HG02970 (cell line): ENCODE data around the gene PSD4.

Experiments used
- ATAC-seq: cut with Tn5 transposase; IDR thresholded peaks from one replicate; pipeline ENCODE4 v1.9.1; 2021; ENCODE audit warnings: mild to moderate bottlenecking, moderate library complexity, moderate number of reproducible peaks; ENCODE audit not compliant: unreplicated experiment, low FRiP score

The PSD4 gene

DNA sequence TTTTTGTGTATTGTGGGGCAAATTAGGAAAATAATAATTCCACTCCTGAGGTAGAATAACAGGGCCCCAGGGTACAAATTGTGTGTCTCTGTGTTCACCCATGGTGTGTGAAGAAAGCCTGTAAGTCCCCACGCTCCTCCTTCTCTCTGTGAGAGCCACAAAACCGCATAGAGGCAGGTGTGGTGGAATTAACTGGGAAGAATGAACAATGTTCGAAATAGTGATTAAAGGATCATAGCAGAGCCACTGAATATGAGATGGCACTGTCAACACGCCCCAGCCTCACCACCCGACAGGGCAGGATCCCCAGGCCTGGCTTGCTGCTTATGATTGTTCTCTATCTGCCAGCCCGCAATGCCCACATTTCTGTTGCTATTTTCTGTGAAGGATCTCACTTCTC is 32.3 kb upstream of the PSD4 start:
- ATAC-seq, result no peak

DNA sequence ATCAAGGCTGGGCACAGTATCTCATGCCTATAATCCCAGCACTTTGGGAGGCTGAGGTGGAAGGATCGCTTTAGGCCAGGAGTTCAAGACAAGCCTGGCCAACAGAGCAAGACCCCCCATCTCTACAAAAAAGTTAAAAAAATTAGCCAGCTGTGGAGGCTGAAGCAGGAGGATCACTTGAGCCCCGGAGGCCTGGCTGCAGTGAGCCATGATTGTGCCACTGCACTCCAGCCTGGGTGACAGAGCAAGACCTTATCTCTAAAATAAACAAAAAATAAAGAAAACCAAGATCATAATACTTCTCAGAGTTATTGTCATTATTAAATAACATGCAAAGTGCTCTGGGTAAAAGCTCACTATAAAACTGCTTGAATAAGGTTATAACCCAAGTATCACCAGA is 31.5 kb upstream of the PSD4 start:
- ATAC-seq, result no peak

DNA sequence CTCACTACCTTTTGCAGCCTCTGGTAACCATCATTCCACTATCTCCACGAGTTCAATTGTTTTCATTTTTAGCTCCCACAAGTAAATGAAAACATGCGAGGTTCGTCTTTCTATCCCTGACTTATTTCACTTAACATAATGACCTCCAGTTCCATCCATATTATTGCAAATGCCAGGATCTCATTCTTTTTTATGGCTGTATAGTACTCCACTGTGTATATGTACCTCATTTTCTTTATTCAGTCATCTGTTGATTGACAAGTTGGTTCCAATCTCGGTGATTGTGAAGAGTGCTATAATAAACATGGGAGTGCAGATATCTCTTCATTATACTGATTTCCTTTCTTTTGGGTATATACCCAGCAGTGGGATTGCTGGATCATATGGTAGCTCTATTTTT is 29.5 kb upstream of the PSD4 start:
- ATAC-seq, result no peak

DNA sequence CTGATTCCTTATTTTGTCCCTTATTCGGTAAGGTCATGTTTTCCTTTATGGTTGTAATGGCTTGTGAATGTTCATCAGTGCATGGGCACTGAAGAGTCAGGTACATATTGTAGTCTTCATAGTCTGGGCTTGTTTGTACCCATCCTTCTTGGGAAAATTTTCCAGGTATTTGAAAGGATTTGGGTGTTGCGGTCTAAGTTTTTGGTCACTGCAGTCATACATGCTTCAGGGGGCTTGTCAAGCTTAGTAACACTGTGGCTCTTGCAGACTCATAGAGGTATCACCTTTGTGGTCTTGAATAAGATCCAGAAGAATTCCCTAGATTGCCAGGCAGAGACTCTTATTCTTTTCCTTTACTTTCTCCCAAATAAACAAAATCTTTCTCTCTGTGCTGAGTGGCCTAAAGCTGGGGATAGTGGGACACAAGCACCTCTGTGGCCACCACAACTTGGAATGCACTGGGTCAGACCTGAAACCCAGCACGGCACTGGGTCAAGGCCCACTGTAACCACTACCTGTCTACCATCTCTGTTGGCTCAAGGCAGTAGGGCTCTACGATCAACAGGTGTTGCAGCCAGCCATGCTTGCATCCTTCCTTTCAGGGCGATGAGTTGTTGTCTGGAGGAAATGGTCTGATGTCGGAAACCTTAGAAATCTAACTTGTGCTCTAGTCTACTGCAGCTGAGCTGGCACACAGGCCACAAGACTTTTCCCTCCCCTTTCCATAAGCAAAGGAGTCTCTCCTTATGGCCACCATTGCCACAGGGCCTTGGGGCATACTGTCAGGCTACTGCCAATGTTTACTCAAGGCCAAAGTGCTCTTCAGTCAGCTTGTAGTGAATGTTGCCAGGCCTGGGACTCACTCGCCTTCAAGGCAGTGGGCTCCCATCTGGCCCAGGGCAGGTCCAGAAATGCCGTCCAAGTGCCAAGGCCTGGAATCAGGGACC is 24.9 kb upstream of the PSD4 start:
- no peak for ATAC-seq

DNA sequence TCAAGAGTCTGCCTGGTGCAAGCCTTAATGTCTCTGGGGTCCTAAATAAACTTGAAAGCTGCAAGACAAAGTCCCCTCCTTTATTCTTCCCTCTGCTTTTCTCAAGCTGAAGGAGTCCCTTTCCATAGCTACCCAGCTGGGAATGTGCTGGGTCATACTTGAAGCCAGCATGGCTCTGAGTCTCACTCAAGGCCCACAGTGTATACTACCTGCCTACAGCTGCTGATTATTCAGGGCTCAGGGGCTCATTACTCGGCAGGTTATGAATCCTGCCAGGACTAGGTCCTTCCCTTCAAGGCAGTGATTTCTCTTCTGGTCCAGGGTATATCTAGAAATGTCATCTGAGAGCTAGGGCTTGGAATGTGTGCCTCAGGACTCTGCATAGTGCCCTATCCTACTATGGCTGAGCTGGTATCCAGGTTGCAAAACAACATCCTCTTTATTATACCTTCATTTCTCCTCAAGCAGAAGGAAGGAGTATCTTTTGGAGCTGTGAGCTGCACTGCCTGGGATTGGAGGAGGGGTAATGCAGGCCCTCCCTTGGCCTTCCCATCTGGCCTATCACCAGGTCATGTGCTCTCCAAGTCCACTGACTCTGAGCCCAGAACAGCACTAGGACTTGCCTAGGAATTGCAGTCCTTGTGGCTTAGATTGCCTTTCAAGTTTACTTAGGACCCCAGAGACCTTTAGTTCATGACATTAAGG is 24.1 kb upstream of the PSD4 start:
- ATAC-seq, result no peak

DNA sequence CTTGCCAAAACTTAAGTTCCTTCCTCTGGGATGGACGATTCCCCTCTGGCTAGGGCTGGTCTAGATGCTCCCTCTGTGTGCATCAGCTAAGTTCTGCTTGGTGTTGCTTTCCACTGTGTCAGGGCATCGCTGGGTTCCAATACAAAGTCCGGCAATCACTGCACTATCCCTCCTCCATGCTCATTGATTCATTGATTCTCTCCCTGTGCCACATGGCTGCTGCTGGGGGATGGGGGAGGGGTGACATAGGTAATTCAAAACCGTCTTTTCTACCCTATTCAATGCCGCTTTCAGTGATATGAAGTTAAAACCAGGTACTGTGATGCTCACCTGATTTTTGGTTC is 23.5 kb upstream of the PSD4 start:
- ATAC-seq, result no peak

DNA sequence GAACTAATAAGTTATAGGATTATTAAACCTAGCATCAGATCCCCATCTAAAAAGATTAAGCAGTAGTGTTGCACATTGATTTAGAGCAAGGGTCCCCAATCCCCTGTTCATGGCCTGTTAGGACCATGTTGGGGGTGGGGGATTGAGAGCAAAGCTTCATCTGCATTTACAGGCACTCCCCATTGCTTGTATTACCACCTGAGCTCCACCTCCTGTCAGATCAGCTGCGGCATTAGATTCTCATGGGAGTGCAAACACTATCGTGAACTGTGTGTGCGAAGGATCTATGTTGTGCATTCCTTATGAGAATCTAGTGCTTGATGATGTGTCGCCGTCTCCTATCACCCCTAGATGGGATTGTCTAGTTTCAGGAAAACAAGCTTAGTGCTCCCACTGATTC is 18.4 kb upstream of the PSD4 start:
- no peak for ATAC-seq

DNA sequence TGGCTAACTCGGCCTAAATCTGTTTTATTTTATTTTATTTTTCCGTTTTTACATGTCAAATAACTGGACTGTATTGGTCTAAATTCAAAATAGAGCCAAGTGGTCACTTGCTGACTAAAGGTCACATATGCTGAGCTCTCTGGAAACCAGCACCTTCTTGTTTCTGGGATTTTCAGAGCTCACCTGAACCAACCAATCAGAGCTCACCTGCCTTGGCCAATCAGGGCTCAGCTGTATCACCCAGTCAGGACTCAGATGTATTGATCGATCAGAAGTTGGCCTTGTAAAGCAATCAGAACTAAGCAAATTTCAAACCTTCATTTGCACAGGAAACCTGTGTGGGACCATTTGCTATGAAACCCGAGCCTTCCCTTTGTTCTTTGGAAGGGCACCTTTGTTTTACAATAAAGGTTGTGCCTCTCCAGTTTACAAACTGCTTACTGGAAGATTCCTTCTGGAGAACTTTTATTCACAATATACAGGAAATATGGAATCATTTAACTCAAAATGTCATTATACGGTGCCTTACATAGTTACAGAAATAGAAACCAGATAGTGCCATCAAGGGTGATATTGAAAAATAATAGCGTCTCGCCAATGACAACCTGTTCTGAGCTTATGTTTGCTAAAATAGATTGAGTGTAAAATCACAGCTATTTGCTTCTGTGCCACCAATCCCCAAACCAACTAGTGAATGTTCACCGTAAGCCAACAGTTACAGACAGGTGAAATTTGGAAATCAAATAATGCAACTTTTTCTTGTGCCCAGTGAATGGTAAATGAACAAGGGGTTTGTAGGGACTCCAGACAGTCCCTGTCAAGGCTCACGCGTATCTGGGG is 17.3 kb upstream of the PSD4 start:
- ATAC-seq, result no peak

DNA sequence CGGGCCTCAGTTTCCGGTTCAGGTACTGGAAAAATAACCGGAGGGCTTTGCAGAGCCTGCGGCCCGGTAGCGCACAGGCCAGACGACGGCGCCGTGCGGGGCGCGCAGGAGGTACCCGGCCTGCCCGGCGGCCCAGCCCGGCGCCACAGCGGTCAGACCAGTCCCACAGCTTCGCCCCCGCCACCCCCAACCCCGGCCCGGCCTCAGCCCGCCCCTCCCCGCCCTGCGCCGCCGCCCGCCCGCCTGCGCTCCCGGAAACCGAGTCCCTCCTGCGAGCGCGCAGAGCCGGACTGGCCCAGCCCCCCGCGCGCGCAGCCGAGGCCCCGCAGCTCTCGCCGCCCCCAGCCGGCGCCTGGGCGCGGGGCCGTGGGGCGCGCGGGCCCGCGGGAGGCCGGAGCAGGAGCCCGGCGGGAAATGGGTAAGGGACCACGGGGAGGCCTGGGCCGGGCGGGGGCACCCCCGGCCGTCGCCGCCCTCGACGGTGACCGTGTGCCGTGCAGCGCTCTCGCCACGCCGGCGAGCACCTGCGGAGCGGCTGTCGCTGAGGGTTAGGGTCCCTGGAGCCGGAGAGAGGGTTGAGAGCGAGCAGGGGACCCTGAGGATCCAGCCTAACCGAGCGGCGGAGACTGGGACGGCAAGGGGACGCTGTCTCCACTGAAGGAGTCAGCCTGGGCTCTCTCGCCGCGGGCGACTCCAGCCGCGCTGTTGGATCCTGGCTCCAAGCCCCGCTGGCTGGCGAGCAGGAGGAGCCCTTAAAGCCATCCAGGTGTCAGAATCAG is 16.5 kb upstream of the PSD4 start:
- no peak for ATAC-seq

DNA sequence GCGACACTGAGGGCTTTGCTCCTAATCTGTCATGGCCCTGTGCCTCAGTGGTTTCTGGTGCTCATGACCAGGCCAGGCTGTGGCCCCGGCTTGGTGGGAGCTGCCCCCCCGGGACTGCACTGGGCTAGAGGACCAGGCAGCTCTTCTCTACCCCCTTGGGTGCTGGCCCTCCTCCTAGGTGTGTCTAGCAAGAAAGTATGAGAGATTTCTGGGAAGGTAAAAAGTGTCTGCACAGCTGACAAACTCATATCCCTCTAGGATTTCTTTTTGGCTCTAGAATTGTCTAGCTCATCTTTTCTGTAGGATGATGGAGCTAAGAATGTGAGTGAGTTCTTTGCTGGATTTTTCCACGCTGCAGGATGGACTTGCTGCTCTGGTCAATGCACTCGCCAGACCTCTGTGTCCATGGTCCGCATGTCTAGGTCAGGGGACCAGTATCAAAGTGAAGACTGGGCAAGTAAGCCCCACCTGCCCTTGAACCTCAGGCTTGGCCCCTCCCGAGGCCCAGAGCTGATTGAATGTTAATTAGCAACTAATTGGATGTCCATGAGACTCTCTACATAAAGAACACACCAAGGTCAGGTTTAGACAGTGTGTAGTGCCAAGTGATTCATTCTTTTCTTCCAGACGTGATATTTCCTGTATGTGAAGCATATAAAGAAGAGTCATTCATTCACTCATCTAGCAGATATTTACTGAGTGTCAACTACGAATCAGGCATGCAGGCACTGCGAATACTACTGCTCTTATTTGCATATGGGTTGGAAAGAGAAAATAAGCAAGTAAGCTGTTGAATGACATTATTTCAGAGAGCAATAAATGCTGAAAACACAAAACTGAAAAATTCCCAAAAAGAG is 15.6 kb upstream of the PSD4 start:
- ATAC-seq, result no peak

DNA sequence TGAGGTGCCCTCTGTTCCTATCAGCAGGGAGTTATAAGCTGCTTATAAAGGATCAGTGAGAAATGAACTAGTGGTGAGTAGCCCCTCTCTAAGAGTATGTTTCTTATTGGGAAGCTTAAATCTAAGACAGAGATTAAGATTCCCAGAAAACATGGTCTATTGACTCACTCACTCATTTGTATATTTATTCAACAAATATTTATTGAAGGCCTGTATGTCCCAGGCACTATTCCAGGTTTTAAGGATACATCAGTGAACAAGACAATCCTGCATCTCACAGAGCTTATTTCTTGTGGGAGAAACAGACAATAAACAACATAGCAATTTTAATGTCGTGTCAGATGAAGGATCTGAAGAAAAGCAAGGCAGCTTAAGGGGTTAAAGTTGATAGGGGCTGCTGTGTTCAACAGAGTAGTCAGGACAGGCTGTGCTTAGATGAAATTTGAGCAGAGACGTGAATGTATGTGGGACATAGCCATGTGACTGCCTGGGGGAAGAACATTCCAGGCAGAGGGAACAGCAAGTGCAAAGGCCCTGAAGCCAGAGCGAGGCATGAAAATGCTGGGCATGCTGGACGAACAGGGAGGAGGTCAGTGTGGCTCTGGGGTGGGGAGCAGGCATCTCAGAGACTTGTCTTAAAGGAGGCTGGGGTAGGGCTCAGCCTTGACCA is 14.8 kb upstream of the PSD4 start:
- ATAC-seq, result no peak

DNA sequence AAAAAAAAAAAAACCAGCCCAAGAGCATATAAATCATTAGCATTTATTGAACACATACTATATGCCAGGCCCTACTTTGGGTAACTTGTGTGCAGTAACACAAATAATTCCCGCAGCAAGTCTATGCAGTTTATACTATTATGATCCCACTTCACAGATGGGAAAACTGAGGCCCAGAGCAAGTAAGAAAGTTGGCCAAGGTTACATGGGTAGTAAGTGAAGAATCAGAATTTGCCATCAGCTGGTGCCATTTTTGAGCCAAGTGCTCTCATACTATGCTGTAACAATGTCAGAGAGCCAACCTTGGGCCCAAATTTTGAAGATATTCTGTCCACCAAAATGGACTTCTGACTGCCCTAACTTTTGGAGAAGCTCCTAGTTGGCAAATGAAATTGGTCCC is 13.5 kb upstream of the PSD4 start:
- ATAC-seq, result no peak

DNA sequence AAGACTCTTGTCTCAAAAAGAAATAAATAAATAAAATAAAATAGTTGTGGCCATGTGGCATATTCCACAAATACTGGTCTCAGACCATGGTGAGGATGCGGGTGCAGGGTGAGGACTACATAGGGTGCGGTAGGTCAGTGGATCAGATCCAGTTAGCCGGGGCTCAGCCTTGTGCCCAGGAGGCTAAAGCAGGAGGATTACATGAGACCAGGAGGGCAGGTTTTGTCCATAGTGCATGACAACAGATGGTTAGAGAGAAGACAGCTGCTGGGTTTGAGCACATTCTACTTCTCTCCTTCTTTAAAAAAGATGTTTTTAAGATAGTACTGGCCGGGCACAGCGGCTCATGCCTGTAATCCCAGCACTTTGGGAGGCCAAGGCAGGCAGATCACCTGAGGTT is 12.8 kb upstream of the PSD4 start:
- ATAC-seq, result no peak

DNA sequence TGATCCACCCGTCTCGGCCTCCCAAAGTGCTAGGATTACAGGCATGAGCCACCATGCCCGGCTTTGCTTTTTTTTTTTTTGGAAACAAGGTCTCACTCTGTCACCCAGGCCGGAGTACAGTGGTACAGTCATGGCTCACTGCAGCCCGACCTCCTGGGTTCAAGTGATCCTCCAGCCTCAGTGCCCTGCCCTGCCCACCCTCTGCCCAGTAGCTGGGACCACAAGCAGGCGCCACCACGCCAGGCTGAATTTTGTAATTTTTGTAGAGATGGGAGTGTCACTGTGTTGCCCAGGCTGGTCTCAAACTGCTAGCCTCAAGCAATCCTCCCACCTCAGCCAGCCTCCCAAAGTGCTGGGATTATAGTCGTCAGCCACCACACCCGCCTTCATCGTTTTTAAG is 11.6 kb upstream of the PSD4 start:
- no peak for ATAC-seq

DNA sequence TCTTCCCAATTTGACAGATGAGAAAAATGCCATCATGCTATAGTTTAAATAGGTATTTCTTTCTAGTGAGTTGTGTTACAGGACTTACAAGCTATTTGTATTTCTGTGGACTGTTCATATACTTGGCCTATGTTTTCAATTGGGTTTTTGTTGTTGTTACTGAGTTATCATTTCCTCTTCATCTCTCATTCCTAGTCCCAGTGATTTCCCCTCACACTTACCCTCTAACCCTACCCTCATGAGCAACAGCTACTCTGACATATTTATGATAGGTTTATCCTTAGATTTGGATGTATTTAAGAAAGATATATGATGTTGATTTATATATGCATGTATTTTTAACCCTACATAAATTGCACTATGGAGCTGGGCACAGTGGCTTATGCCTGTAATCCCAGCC is 10.9 kb upstream of the PSD4 start:
- ATAC-seq, result no peak

DNA sequence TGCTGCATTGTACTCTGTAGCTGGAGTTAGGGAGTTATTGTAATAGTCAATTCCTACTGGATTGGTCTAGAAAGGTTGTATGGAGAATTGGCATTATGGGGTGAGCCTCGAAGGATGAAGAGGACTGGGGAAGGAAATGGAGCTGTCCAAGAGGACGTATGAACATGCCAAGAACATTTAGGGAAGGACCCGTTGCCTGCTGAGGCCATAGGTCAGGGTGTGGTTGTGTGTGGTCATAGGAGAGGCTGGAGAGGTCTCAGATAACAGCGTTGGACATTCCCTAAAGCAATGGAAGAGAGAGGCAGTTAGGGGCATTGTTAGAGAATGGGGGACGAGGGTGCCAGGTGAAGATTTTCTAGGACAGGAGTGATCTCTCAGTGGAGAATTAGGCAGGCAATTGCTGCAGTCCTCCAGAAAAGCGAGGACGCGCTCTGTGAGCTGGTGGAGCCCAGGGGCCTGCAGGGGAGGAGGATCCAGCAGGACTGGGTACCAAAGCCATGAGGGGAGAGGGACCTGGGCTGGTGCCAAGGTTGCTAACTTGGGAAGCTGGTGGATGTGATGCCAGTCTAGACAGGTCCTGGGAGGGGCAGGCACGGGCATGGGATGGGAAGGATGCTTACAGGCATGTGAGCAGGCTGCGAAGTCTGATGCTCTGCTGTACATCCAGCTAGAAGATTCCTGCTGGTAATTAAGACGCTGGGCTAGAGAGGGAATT is 9.4 kb upstream of the PSD4 start:
- ATAC-seq, result no peak

DNA sequence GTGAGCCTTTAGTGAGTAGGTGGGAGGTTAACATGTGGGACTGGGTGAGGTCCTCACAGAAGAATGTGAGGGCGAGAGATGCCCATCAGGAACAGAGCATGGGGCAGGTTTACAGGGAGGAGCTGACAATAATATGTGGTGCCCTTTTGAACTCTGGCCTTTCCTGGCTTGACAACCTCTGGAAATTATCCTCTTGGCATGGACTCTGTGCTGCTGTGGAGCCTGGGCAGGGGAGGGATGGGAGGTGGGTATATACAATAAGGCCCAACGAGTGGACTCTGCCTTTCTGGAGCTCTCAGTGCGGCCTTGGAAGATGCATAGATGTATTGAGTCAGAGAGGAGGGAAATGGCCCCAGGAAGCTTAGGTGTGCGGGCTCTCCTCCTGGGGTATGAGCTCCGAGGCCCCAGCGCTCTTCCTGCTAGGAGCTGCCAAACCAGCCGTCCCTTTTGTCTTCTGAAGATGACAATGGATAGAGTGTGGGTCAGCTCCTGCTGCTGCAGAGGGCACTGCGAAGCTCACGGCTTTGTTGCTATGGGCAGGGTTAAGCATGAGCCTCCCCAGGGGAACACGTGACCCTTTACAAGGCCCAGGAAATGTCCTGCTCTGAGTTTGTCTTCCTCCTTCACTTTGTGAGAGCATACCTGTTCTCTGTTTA is 8.7 kb upstream of the PSD4 start:
- no peak for ATAC-seq

DNA sequence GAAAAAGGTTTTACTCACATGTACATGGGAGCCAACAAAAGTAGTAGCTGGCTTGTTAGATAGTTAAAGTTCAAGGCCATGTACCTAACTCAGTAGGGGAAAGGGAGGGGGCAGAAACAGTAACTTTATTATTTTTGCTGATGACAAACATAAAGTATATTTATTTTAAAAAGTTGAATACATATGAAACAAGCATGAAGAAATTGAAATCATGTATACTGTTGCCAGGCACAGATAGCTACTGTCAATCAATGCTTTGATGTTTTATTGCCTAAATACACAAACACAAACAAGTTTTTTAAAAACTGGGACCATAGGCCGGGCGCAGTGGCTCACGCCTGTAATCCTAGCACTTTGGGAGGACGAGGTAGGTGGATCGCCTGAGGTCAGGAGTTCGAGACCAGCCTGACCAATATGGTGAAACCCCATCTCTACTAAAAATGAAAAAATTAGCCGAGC is 7.6 kb upstream of the PSD4 start:
- no peak for ATAC-seq
